Left ventricle myocardium inferior (tissue), 1 donor: ENCODE measurements around the gene CLIC5. TPM values are rescaled to one million over a fixed set of nuclear protein-coding genes. Genes with fewer than 3 reads are reported as not detected.

Experiments used
- DNase-seq: peaks from one replicate; pipeline ENCODE4 v3.0.0-alpha.2; 2020
- H3K27ac ChIP-seq: fragments of 200-600 bp; replicated peaks from 2 replicates; pipeline ENCODE4 v1.8.0; 2021
- H3K27me3 ChIP-seq: fragments of 200-600 bp; 2 replicates; pipeline ENCODE4 v1.8.0; 2021; ENCODE audit warnings: low read depth
- H3K36me3 ChIP-seq: fragments of 200-600 bp; 2 replicates; pipeline ENCODE4 v1.8.0; 2021
- H3K4me1 ChIP-seq: fragments of 200-600 bp; 2 replicates; pipeline ENCODE4 v1.8.0; 2021
- H3K4me3 ChIP-seq: fragments of 200-600 bp; 2 replicates; pipeline ENCODE4 v1.8.0; 2021; ENCODE audit warnings: mild to moderate bottlenecking, moderate library complexity
- H3K9me3 ChIP-seq: fragments of 200-600 bp; replicated peaks from 2 replicates; pipeline ENCODE4 v1.8.0; 2021
- CTCF ChIP-seq: fragments of 200-600 bp; IDR thresholded peaks from 2 replicates; pipeline ENCODE4 v1.8.0; 2021; ENCODE audit warnings: antibody characterized with exemption, mild to moderate bottlenecking, borderline replicate concordance
- intact Hi-C: fragments of 100-400 bp; cut with micrococcal nuclease; formaldehyde crosslinking; loops from one replicate; pipeline ENCODE4 v1.11.0; 2022
- total RNA-seq: library from RNA; stranded (reverse); fragmentation: NEBNext Ultra II Directional; extraction: Animal tissue kit (Norgen Biotek cat#: 25700); gene quantifications from one replicate; pipeline ENCODE4 v1.2.1, GENCODE V29; 2021
- donor health status: DM: no; HTN: yes; CAD: no; lungs with severe emphysema.

The CLIC5 gene
- total RNA-seq, 1 donor from 2014 or later = 285 TPM

GRCh38 chr6:45946352-45946751 lies 69.3 kb downstream of the CLIC5 start:
- peaks cover 37% of the 10 kb centered on the region for H3K36me3 ChIP-seq
- no peaks in the 10 kb centered on the region for H3K27me3 ChIP-seq
- peak; percentile 54 for TF ChIP-seq CTCF
- H3K4me3 ChIP-seq = no peak overlapping the region
- H3K4me1 ChIP-seq = peaks cover 90% of the 10 kb centered on the region
- DNase-seq = no peak
- H3K9me3 ChIP-seq = no peaks in the 10 kb centered on the region
- intact Hi-C loops = no loop called here
- H3K27ac ChIP-seq = peak overlapping the region; percentile 64

GRCh38 chr6:45942953-45943352 lies 72.7 kb downstream of the CLIC5 start:
- peak overlapping the region; percentile 64 for H3K27ac ChIP-seq
- TF ChIP-seq CTCF = no peak
- intact Hi-C loops = no loop called here
- H3K4me1 ChIP-seq = peaks cover 63% of the 10 kb centered on the region
- H3K27me3 ChIP-seq = no peaks in the 10 kb centered on the region
- peaks cover 45% of the 10 kb centered on the region for H3K36me3 ChIP-seq
- no peaks in the 10 kb centered on the region for H3K9me3 ChIP-seq
- no peak for DNase-seq
- H3K4me3 ChIP-seq = no peak overlapping the region

- Histone ChIP-seq H3K27ac (peak overlapping the region; percentile 14), H3K9me3 (no peaks in the 10 kb centered on the region), H3K27me3 (no peaks in the 10 kb centered on the region), H3K36me3 (peaks cover 55% of the 10 kb centered on the region), H3K4me1 (peaks cover 69% of the 10 kb centered on the region), H3K4me3 (no peak overlapping the region)
- DNase-seq = no peak
- no peak for TF ChIP-seq CTCF
- intact Hi-C loops = no loop called here
Observed at GRCh38 chr6:45933855-45934254, 81.8 kb downstream of the CLIC5 start.

- TF ChIP-seq CTCF = no peak
- Histone ChIP-seq H3K4me3 (no peak overlapping the region), H3K9me3 (no peaks in the 10 kb centered on the region), H3K27me3 (no peaks in the 10 kb centered on the region), H3K27ac (peak overlapping the region; percentile 60), H3K4me1 (peaks cover 78% of the 10 kb centered on the region), H3K36me3 (peaks cover 38% of the 10 kb centered on the region)
- intact Hi-C loops = no loop called here
- no peak for DNase-seq
Observed at GRCh38 chr6:45931232-45931631, 84.4 kb downstream of the CLIC5 start.

GRCh38 chr6:45930420-45931040 lies 85.1 kb downstream of the CLIC5 start:
- Histone ChIP-seq H3K27ac (peak overlapping the region; percentile 60), H3K4me3 (no peak overlapping the region), H3K36me3 (peaks cover 38% of the 10 kb centered on the region), H3K9me3 (no peaks in the 10 kb centered on the region), H3K4me1 (peaks cover 80% of the 10 kb centered on the region), H3K27me3 (no peaks in the 10 kb centered on the region)
- DNase-seq = peak; percentile 58
- intact Hi-C loops = no loop called here
- TF ChIP-seq CTCF = peak; percentile 99
